Measurements from ENCODE around the gene CCER1.
"Not testable (repeated sequence)": the region's sequence is repeated elsewhere in the genome, so short reads cannot be mapped to it uniquely, and the experiment has no call there.

Gene CCER1

GRCh38 chr12:90954921-90955320 is at the start of gene CCER1:
Gene CCER1 (minus strand): TSS chr12:90955176. CDS start chr12:90954742, 434 bp downstream.
- DNase-seq (ENCODE audit: low read depth) = no peak

DNA sequence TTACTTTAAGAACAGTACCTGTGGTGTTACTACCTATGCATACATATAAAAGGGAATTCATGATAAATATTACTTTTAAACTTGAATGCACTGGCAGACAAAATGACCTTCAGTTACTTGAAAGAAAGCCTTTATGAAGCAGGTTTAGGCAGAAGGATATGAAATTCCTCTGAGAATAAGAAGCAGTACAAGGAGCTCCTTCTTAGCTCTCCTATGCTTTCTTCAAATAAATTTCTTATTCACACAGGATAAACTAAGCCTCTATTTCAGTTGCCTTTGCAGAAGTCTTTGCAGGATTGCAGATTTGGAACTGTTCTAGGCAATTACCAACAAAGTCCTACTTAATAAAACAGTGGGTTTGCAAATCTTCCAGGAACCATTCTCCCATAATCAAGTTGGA is 48.8 kb upstream of the CCER1 start:
- DNase-seq (ENCODE audit: low read depth) = no peak

GRCh38 chr12:91001306-91001705 is 46.3 kb upstream of the CCER1 start:
- DNase-seq (ENCODE audit: low read depth) = no peak

GRCh38 chr12:90999966-91000365 is 45.0 kb upstream of the CCER1 start:
- DNase-seq (ENCODE audit: low read depth) = no peak

DNA sequence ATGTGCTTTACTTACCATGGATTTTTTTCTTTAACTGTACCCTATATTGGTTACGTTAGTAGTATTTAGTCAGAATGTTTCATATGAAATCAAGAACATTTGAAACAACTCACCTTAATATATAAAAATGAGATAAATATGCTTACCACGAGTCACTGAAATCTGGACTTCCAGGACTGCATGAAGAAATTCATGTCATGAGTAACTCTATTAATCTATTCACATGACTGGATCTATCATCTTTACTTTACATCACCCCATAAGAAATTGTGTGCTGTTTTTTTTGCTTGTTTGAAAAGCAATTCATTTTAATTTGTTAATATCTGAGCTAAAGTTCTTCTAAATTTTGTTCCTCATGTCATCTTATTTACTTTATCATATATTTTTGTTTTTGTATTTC is 44.6 kb upstream of the CCER1 start:
- DNase-seq (ENCODE audit: low read depth) = no peak

DNA sequence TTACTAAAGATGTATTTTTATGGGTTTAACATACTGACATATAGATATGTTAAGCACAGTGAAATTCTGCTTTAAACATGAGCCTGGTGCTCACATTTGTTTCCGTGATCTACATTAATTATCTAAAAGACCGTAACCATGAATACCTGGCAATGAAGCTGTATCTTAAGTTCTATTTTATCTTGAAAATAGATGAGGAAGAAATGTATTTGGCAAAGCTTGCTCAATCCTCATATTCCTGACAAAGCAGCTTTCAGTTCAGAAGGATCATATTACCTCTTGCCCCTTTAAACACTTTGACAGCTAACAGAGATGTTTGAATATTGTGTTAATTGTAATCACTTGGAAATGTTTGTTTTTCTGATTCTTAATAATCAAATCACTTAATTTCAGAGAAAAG is 40.0 kb upstream of the CCER1 start:
- DNase-seq (ENCODE audit: low read depth) = no peak

DNA sequence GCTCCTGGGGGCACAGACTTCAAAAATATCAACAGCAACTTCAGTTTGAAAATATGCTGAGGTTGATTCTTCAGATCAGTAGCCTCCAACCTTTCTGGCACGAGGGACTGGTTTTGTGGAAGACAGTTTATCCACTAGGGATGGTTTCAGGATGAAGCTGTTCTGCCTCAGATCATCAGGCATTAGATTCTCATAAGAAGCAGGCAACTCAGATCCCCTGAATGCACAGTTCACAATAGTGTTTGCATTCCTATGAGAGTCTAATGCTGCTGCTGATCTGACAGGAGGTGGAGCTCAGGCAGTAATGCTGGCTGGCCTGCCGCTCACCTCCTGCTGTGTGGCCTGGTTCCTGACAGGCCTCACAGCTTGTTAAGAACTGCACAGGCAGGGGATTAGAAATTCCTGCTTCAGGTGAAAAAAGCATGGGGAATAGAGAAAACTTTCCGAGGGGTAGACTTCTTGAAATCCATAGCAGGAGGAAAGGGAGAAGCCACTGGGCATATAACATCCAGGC is 37.0 kb upstream of the CCER1 start:
- no peak for DNase-seq (ENCODE audit: low read depth)

DNA sequence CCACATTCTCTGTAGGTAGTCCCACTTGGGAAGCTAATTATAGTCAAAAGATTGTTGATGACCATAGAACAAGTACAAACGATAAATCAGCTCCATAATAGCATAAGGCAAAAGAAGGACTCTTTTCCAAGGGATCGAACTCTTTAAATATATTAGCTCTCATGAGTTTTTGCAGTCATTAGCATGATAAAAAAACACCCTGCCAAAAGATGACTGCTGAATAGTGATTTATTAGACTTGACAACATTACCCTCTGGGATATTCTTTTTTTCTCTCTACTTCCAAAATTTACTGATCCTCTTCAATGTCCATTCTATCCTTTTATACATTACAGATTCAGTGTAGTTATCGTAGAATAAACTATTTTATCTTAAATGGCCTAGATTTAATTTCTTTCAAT is 35.6 kb upstream of the CCER1 start:
- DNase-seq (ENCODE audit: low read depth) = no peak

GRCh38 chr12:90989686-90990111 is 34.7 kb upstream of the CCER1 start:
- DNase-seq (ENCODE audit: low read depth) = no peak

DNA sequence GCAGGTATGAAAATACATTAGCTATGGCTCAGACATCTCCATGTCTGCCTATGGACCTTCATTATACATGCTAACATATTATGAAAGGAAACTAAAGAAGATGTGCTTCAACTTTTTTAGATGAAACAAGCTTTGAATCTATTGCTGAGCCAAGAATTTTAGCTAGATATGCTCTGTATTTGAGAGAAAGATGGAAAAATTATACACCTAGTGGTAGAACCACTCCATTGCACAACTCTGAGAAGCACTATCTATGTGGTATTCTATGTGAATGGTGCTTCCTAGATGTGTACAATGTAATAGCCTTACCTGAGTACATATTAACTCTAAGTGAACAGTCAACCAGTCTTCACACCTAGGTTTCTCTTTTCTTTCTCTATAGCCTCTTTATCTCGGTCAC is 32.5 kb upstream of the CCER1 start:
- DNase-seq (ENCODE audit: low read depth) = no peak

DNA sequence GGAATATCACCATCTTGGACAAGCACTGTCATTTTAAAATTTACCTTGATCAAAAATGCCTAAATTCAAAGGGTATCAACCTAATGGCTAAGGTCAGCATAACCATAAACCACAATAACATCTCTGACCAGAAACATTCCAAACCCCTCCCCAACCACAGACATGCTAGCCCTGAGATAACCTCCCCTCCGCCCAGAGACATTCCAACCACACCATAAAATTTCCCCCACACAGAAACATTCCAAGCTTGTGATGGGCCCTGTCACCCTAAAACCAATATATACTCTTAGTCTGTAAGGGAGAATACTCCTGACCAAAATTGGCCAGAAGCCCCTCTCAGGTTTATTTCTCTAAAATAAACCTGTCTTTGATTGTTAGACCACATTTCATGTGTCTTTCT is 32.1 kb upstream of the CCER1 start:
- no peak for DNase-seq (ENCODE audit: low read depth)

GRCh38 chr12:90985331-90985730 is 30.4 kb upstream of the CCER1 start:
- DNase-seq (ENCODE audit: low read depth) = not testable (repeated sequence)

- DNase-seq (ENCODE audit: low read depth) = no peak
Observed at GRCh38 chr12:90984114-90984513, 29.1 kb upstream of the CCER1 start.

DNA sequence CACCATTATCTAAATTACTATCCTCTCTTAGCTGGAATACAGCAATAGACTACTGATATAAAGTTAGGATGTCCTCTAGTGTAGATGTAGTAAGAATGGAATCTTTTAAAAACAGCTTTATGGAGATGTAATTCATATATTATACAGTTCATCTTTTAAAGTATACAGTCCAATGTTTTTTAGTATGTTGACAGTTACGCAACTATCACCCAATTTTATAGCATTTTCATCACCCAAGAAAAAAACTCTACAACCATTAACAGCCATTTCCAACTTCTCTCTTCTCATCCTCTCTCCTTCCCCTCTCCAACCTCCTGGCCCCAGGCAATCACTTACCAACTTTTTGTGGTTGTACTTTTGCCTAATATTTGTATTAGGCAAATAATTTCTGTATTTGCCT is 27.2 kb upstream of the CCER1 start:
- no peak for DNase-seq (ENCODE audit: low read depth)

DNA sequence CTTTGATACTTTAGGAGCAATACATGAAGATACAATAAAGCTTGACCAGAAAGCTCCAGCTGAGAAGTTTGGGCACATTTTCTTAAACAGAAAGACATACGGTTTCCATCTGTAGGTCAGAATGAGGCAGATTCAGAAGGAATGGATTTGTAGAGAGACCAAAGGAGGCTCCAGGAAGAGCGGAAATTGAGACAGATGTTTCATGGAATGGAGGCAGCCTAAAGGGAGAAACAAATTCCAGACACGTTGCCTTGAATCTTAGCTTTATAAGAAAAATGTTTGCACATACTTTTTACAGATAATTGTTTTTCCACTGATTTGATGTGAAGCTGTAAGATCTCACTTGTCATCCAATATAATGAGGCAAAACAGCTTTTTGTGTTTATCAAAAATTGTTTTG is 25.0 kb upstream of the CCER1 start:
- peak; percentile 31 for DNase-seq (ENCODE audit: low read depth)

DNA sequence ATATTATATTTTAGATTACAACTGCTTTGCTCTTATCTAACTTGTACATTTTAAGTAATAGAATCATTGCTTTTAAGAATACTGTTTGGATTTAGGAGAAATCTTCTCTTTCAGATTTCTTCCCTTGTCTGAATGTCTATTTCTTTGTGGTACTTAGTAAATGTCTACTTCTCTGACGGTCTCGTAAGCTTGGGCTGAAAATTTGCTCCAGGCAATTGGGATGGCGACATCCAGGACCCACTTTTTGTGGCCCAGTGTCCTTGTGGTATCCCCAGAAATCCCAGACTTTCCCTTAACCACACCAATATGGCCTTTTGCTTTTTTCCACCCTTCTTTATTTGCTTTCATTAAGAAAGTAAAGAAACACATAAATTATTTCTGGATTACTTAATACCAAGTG is 24.0 kb upstream of the CCER1 start:
- DNase-seq (ENCODE audit: low read depth) = no peak

DNA sequence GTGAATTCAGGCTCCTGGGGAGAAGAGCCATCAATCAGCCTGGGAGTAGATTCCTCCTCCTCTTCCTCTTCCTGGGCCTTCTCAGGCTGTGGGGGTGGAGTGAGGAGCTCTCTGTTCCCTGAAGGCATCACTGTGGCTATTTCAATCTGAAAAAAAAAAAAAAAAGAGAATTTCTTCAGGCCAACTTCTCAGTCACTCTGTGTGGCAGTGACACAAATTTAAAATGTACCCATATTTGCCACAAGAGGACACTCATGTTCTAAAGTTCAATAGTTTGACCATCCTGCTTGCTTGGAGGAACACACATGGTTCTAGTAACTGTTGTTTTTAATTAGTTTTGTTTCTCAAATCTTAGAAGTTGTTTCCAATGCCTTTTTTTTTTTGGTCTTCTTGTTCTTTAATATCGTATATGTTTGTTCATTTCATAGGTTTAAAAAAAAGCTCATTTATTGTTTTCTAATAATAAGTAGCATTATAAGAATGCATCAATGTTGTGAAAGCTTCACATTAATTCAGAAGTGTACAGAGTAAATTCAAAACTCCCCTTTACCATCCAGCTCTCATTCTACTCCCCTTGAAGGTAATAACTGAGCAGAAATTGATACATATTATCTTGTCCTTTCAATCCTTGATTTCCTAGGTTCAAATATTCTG is 23.3 kb upstream of the CCER1 start:
- DNase-seq (ENCODE audit: low read depth) = peak; percentile 53

GRCh38 chr12:90977224-90977623 is 22.2 kb upstream of the CCER1 start:
- DNase-seq (ENCODE audit: low read depth) = no peak

GRCh38 chr12:90974286-90974685 is 19.3 kb upstream of the CCER1 start:
- DNase-seq (ENCODE audit: low read depth) = peak; percentile 39

DNA sequence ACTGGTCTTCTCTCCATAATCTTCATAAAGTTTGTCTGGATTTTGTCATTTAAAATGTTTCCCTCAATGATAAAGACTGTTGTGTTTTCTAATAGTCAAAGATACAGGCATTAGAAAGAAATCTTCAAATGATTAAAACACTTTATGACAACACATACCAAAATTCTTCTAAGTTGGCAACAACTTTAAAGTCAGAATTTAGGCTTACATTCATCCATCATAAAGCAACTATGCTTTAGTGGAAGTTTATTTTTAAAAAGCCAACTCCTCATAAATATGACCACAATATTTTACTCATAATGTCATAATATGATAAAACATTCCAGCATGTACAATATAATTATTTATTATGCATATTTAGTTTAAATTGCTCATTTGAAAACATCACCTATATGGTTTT is 17.2 kb upstream of the CCER1 start:
- DNase-seq (ENCODE audit: low read depth) = no peak

DNA sequence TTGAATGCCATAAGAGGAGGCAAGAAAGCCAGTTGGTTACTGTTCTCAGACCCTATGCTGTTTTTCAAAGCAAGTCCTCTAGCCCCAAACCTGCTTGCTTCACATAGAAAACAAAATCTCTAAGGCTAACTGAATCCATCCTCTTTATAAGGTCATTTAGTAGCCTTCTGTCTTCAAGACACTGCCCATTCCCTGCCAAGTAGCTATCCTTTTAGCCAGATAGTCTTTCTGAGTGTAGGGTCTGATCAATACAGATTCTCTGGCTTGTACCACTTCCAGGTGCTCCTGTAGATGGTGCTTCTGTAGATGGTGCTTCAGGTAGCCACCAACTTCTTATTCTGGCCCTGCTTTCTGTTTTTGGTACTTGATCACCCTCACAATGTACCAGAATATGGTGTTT is 15.9 kb upstream of the CCER1 start:
- DNase-seq (ENCODE audit: low read depth) = no peak

DNA sequence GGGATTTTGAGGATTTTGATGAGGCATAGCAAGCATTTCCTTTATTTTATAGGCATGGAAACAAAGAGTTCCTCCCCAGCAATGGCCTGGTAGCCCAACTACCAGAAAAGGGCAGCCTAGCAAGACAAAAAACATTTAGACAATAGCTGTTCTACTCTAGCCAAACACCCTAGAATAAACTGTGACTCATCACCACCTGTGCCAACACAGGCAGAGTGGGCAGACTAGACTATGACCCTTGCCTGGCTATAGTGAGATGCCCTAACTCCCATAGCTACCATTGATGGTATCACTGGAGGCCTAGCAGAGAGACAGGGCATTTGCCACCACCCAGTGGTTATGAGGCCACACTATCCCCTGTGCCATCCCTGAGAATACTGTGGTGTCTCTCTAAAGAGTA is 15.5 kb upstream of the CCER1 start:
- DNase-seq (ENCODE audit: low read depth) = no peak

DNA sequence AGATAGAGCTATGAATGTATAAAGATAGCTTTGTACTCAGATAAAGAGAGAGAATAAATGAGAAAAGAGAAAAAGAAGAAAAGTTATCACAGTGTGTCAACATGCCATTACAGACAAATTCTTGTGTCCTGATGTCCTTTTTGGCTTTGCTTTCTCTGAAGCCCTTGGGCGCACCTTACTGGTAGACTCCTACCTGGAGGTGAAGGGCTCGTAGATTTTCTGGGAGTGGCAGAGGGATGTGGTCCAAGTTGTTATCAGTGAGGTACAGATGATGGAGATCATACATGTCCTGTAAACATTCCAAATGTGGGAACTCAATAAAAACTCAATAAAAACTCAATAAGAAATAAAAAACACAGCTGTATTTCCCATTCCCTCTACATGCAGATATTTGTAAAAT is 14.9 kb upstream of the CCER1 start:
- no peak for DNase-seq (ENCODE audit: low read depth)

DNA sequence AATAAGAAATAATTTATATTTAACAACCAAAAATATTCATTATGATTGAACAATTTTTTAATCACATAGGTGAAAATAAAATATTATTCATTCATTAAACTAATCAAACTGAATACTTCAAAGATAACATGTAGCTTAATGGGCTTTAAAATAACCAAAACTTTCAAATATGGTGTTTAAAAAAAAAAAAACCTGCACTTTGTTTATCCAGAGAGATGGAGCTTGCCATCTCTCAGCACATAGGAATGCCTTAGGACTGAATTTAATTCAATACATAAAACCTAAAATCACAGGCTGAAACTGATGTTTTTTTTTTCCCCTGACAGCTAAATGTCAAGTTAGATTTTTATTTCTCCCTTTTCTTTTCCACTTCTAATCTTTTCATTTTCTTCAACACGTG is 14.4 kb upstream of the CCER1 start:
- DNase-seq (ENCODE audit: low read depth) = no peak

All from GM04503 (cell line).